ENCODE results near the gene TP73.

GRCh38 chr1:3660704-3661103, 8.4 kb downstream of the TP73 start:
- TF ChIP-seq POLR2A (IDR thresholded peaks at IDR 0.05) (no peak), POLR2AphosphoS5 (IDR thresholded peaks at IDR 0.05) (no peak)
- TF ChIP-seq, protein P1, sequence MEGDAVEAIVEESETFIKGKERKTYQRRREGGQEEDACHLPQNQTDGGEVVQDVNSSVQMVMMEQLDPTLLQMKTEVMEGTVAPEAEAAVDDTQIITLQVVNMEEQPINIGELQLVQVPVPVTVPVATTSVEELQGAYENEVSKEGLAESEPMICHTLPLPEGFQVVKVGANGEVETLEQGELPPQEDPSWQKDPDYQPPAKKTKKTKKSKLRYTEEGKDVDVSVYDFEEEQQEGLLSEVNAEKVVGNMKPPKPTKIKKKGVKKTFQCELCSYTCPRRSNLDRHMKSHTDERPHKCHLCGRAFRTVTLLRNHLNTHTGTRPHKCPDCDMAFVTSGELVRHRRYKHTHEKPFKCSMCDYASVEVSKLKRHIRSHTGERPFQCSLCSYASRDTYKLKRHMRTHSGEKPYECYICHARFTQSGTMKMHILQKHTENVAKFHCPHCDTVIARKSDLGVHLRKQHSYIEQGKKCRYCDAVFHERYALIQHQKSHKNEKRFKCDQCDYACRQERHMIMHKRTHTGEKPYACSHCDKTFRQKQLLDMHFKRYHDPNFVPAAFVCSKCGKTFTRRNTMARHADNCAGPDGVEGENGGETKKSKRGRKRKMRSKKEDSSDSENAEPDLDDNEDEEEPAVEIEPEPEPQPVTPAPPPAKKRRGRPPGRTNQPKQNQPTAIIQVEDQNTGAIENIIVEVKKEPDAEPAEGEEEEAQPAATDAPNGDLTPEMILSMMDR (IDR thresholded peaks at IDR 0.05), result no peak

Measured in breast epithelium (tissue), 3 donors.